GM12873 (cell line): ENCODE measurements around the gene GORASP2.

Source experiments
- TF ChIP-seq, protein P1 (sequence below): IDR thresholded peaks from 2 replicates; pipeline ENCODE4 v1.5.1; 2012; ENCODE audit warnings: low read depth, mild to moderate bottlenecking, moderate library complexity, low read length, control low read depth; ENCODE audit not compliant: insufficient read depth; ENCODE audit errors: missing control alignments

Gene GORASP2

DNA sequence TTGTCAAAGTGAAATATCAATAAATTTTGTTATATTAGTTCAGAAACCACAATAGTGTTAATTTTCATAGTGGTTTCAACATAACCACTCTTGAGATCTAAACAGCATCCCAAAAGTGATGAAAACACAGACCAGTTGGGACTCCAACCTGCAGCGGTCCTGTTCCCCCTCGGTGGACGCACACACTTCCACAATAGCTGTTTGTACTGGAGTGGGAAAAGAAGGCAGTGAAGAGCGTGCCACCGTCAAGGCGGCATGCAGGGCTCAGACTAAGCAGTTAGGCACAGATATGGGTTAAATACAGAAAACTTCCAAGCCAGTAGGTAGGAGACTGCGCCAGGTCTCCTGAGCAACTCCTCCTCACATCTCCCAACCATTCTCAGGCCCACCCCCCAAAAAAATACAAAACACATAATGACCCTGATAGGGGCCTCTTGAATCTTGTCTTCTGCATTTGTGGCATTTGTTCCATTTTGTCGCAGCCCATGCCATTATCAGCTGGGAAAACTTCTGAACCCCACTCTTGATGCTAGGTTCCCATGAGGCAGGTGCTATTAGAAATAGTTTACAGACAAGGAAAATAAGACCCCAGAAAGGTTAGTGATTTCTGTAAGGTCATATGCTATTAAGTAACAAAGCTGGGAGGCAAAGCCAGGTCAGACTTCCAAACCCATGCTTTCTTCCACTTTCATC is 57.7 kb downstream of the GORASP2 start:
- TF ChIP-seq, protein P1, sequence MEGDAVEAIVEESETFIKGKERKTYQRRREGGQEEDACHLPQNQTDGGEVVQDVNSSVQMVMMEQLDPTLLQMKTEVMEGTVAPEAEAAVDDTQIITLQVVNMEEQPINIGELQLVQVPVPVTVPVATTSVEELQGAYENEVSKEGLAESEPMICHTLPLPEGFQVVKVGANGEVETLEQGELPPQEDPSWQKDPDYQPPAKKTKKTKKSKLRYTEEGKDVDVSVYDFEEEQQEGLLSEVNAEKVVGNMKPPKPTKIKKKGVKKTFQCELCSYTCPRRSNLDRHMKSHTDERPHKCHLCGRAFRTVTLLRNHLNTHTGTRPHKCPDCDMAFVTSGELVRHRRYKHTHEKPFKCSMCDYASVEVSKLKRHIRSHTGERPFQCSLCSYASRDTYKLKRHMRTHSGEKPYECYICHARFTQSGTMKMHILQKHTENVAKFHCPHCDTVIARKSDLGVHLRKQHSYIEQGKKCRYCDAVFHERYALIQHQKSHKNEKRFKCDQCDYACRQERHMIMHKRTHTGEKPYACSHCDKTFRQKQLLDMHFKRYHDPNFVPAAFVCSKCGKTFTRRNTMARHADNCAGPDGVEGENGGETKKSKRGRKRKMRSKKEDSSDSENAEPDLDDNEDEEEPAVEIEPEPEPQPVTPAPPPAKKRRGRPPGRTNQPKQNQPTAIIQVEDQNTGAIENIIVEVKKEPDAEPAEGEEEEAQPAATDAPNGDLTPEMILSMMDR = no peak

DNA sequence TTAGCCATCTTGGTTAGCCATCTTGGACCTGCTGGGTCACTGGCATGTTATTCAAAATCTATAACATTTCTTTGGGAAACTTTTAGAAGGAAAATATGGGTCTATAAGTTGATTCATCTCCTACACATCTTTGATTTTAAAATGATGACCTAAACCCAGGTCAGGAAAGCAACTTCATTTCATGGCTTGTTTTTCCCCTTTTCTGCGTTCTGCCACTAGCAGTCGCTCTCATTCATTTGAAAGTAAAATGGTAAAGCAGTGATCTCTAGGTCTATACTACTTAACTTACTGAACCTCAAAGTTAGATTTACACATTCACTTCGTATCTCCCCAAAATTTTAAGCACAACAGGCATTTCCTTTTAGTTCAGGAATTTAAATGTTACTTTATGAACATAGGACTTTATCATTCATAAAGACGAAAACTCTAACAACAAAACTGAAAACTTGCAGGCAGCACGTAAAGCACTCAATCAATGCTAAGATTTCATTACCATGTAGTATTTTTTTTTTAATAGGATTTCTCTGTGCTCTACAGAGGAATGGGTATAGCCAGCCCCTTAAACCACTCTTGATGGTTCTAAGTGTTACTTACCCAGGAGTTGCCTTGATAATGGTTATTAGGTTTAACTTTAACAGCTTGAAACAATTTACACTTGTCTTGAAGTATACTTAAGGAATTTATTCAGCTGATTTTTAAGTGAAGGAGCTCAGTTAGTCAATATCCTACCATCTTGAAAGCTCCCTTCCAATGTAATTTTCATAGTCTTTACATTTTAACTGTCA is 62.5 kb downstream of the GORASP2 start:
- TF ChIP-seq, protein P1 = no peak

DNA sequence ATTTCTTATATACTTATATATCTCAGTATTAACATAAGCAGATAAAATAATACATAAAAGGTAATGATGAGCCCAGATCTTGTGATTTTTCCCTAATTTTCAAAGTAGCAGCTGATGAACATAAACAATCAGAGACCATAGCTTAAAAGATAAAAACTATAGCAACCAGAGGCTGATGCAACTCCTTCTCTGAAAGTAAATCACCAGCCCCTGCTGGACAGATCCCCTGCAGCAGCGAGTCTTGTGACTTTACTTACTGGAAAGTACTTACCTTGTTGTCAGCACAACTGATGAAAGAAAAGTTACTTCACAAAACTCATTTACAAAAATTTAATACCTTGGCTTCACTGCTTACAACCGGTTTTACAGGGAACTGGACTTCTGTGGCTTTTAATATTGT is 67.3 kb downstream of the GORASP2 start:
- TF ChIP-seq, protein P1 = no peak

DNA sequence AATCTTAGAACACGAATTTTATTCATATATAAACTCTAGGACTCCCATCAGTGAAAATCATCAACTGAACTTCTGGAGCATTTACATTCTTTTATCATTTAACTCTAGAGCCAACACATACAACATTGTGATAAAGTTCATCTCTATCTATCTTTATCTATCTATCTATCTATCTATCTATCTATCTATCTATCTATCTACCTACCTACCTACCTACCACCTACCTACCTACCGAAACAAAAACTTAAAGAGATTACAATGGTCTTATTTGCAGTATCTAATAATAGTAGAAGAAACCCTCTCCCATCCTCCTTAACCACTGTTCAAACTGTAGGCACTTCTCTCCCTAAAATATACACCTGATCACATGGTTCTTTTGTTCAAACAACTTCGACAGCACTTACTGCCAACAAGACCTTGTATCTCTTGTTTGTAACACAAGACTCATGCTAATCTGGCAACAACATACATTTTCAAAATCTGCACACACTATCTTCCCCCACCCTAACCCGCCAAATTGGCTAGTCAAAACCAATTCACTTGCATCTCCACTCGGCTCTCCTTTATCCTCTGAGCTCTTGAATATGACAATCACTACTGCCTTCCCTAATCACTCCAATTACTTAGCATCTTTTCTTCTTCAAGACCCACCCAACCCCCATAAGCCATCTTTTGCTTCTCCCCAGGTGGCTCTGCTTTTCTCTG is 69.0 kb downstream of the GORASP2 start:
- TF ChIP-seq, protein P1 = no peak

DNA sequence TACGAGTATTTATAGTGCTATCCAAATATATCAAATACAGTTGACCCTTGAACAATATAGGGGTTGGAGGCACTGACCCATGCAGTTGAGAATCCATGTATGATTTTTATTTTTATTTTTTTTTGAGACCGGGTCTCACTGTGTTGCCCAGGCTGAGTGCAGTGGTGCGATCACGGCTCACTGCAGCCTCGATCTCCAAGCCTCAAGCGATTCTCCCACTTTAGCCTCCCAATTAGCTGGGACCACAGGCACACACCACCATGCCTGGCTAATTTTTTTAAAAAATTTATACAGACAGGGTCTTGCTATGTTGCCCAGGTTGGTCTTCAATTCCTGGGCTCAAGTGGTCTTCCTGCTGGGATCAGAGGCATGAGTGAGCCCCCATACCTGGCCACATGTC is 70.6 kb downstream of the GORASP2 start:
- TF ChIP-seq, protein P1 = no peak

DNA sequence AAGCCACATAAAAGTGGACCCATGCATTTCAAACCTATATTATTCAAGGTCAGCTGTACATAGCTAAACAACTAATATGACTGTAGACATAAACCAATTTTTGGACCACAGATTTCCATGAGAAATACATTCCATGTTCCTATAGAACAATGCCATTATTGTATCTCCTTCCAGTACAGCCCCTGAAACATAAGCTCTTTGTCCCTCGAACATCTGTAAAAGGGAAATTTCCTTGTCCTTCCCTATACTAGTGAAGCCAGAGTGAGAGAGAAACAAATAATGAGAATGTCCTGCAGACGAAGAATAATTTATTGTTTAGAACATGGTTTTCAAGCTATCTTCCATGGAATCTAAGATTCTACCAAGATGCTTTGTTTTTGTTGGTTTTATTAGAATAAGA is 75.3 kb downstream of the GORASP2 start:
- TF ChIP-seq, protein P1 = no peak

DNA sequence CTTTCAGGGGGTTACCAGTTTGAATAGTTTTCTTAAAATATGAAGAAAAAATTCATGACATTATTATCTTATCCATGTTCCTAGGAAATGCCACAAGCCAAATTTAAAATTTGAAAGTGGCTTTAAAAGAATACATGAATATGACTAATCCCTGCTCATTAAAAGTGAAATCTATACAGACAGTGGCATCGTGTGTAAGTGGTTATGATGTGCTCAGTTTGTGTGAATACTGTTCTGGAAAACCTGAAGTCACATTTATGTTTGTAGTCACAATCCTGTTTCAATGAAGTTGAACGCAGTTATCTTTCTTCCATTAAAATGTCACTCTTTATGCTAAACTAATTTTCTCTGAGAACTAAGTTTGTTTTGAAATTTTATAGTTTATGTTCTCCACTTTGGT is 75.8 kb downstream of the GORASP2 start:
- TF ChIP-seq, protein P1 = no peak
